Measurements from ENCODE around the gene AGL.

AGL gene

DNA sequence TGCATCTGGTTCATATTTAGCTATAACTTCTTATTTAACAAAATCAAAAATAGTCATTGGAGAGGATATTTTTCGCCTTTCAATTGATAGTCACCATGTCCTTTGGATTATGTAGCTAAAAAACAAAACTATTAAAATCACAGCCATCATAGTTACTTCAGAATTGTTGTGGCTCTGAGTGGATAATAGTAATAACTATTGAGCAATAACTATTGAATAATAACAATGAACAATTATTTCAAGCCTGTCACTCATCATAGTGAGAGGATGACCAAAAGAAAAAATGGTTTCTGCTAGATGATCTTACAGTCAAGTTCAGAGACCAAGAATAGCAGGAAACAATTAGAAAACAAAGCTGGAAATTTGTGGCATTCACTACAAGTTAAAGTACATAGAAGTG, 38.4 kb upstream of the AGL start:
- TF ChIP-seq, protein P1, sequence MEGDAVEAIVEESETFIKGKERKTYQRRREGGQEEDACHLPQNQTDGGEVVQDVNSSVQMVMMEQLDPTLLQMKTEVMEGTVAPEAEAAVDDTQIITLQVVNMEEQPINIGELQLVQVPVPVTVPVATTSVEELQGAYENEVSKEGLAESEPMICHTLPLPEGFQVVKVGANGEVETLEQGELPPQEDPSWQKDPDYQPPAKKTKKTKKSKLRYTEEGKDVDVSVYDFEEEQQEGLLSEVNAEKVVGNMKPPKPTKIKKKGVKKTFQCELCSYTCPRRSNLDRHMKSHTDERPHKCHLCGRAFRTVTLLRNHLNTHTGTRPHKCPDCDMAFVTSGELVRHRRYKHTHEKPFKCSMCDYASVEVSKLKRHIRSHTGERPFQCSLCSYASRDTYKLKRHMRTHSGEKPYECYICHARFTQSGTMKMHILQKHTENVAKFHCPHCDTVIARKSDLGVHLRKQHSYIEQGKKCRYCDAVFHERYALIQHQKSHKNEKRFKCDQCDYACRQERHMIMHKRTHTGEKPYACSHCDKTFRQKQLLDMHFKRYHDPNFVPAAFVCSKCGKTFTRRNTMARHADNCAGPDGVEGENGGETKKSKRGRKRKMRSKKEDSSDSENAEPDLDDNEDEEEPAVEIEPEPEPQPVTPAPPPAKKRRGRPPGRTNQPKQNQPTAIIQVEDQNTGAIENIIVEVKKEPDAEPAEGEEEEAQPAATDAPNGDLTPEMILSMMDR (IDR thresholded peaks at IDR 0.05; ENCODE audit: low read depth, low read length, missing control alignments), result no peak
- in situ Hi-C loops (cut with HindIII; ENCODE audit: low pct_ligation_motif_present, low sequenced_read_pairs), result no loop called here
- no peak for DNase-seq
- no peak overlapping the region for H3K4me3 ChIP-seq (ENCODE audit: low read depth, low read length)
- H3K27me3 ChIP-seq (replicated peaks), result no peaks in the 10 kb centered on the region
- H3K36me3 ChIP-seq (replicated peaks), result no peaks in the 10 kb centered on the region
- H3K27ac ChIP-seq, result no peak overlapping the region

DNA sequence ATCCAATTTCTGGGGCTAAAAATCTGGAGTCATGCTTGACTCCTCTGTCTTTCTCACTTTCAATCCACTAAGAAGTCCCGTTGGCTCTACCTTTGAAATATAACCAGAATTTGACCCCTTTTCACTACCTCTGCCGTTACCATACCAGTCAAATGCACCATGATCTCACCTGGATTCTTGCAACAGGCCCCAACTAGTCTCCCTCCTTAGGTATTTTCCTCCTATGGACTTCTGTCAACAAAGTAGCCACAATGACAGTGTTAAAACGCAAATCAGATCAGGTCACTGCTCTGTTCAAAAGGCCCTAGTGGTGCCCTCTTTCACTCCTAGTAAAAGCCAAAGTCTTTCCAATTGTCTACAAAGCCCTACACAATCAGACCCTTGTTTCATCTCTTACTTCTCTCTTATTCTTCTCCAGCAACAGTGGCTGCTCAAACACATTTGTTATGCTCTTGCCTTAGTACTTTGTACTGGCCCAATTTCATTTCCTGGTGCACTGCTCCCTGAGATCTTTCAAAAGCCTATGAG, 35.7 kb upstream of the AGL start:
- Histone ChIP-seq H3K36me3 (replicated peaks) (no peaks in the 10 kb centered on the region), H3K27ac (no peak overlapping the region), H3K4me3 (ENCODE audit: low read depth, low read length) (no peak overlapping the region), H3K27me3 (replicated peaks) (no peaks in the 10 kb centered on the region)
- in situ Hi-C loops (cut with HindIII; ENCODE audit: low pct_ligation_motif_present, low sequenced_read_pairs), result no loop called here
- TF ChIP-seq, protein P1 (IDR thresholded peaks at IDR 0.05; ENCODE audit: low read depth, low read length, missing control alignments), result no peak
- DNase-seq, result no peak

- H3K36me3 ChIP-seq (replicated peaks), result no peaks in the 10 kb centered on the region
- TF ChIP-seq, protein P1 (IDR thresholded peaks at IDR 0.05; ENCODE audit: low read depth, low read length, missing control alignments), result no peak
- in situ Hi-C loops (cut with HindIII; ENCODE audit: low pct_ligation_motif_present, low sequenced_read_pairs), result no loop called here
- H3K27ac ChIP-seq, result no peak overlapping the region
- no peak overlapping the region for H3K4me3 ChIP-seq (ENCODE audit: low read depth, low read length)
- no peaks in the 10 kb centered on the region for H3K27me3 ChIP-seq (replicated peaks)
- no peak for DNase-seq
Measured at GRCh38 chr1:99816656-99817055, 33.5 kb upstream of the AGL start.

- no peak for DNase-seq
- H3K27me3 ChIP-seq (replicated peaks), result no peaks in the 10 kb centered on the region
- H3K27ac ChIP-seq, result no peak overlapping the region
- in situ Hi-C loops (cut with HindIII; ENCODE audit: low pct_ligation_motif_present, low sequenced_read_pairs), result no loop called here
- TF ChIP-seq, protein P1 (IDR thresholded peaks at IDR 0.05; ENCODE audit: low read depth, low read length, missing control alignments), result no peak
- H3K4me3 ChIP-seq (ENCODE audit: low read depth, low read length), result no peak overlapping the region
- H3K36me3 ChIP-seq (replicated peaks), result no peaks in the 10 kb centered on the region
Measured at GRCh38 chr1:99818063-99818699, 32.0 kb upstream of the AGL start.

- in situ Hi-C loops (cut with HindIII; ENCODE audit: low pct_ligation_motif_present, low sequenced_read_pairs), result no loop called here
- Histone ChIP-seq H3K27ac (no peak overlapping the region), H3K4me3 (ENCODE audit: low read depth, low read length) (no peak overlapping the region), H3K27me3 (replicated peaks) (no peaks in the 10 kb centered on the region), H3K36me3 (replicated peaks) (no peaks in the 10 kb centered on the region)
- no peak for DNase-seq
- TF ChIP-seq, protein P1 (IDR thresholded peaks at IDR 0.05; ENCODE audit: low read depth, low read length, missing control alignments), result no peak
Measured at GRCh38 chr1:99820546-99820945, 29.6 kb upstream of the AGL start.

- Histone ChIP-seq H3K27me3 (replicated peaks) (no peaks in the 10 kb centered on the region), H3K4me3 (ENCODE audit: low read depth, low read length) (no peak overlapping the region), H3K27ac (no peak overlapping the region), H3K36me3 (replicated peaks) (no peaks in the 10 kb centered on the region)
- in situ Hi-C loops (cut with HindIII; ENCODE audit: low pct_ligation_motif_present, low sequenced_read_pairs), result no loop called here
- DNase-seq, result no peak
- TF ChIP-seq, protein P1 (IDR thresholded peaks at IDR 0.05; ENCODE audit: low read depth, low read length, missing control alignments), result no peak
Measured at GRCh38 chr1:99825098-99825497, 25.1 kb upstream of the AGL start.

All from brain microvascular endothelial cell (primary cell).